GDM1 (cell line): ENCODE results near the gene ECD.
"Not testable (repeated sequence)": the region's sequence is repeated elsewhere in the genome, so short reads cannot be mapped to it uniquely, and the experiment has no call there.

Experiments
- DNase-seq: peaks from one replicate; lab custom pipeline; 2025; lab: John Stamatoyannopoulos, UW

Gene ECD

DNA sequence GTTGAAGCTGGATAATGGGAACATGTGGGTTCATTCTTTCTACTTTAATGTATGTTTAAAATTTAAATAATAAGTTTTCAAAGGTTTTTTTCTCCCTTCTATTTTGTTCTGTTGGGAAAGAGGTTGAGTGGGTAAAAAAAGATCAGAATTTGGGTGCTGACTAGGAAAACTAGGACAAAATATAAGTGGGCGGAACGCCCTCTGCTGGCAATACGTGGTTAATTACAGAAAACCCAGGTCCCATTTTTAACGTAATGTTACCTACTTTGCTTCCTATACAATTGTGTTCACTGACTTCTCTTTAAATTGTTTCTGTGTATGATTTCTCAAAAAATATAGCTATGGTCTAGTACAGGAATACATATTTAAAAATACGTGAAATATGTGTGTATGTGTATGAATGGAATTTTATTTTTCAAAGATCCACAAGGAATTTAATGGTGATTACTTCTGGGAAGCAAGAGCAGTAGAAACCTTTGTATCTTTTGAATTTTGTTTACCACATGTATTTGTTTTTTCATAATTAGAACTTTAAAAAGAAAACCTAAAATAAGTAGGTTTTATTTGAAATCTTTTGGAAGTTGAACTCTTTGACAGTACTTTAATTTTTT lies 8.7 kb downstream of the ECD start:
- peak; percentile 19 for DNase-seq

DNA sequence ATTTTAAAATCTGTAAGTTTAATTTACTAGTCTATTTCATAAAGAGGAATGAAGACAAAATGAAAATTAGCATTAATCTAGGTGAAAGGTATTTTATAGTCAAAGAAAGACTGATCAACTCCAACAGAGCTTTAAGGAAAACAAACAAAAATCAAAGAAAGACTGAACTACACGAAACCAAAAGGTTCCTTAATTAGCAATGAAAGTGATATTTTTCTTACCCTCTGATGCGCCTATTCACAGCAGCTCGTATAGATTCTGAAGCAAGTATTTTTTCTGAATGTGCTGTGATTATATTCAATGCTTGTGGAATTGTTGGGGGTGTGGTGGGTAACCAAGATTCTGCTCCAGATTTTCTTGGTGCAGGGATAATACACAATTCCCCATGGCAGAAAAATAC lies 11.8 kb downstream of the ECD start:
- DNase-seq, result no peak

DNA sequence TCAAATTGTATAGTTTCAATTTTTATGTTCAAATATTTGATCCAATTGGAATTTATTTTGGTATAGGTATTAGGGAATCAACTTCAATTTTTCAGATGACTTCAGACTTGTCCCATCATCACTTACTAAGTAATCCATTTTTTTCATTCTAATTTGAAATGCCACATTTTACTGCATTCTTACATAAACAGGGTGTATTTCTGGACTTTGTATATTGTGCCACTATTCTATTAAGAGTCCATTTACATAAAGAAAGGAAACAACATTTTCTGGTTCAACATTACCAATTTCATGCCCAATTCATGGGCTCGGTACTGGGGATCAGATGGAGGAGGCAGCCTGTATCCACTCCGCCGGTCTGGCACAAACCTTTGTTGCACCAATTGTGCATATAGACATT lies 15.8 kb downstream of the ECD start:
- no peak for DNase-seq

- DNase-seq, result not testable (repeated sequence)
Measured at GRCh38 chr10:73150633-73151413, 17.0 kb downstream of the ECD start.

DNA sequence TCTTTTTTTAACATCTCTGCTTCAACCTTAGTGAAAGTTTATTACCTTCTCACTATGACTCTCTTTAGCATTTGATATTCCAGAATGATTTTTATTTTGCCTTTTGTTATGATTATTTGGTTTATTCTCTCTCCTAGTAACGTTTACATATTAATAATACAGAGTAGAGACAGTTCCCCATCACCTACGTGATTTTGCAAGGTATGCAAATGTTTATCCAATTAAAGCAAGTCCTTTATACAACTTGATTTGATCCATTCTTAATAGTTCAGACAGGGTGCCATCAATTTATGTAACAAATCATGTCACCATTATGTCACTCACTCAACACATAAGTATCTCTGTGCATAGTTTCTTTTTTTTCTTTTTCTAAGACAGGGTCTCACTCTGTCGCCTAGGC lies 26.2 kb downstream of the ECD start:
- DNase-seq, result no peak

DNA sequence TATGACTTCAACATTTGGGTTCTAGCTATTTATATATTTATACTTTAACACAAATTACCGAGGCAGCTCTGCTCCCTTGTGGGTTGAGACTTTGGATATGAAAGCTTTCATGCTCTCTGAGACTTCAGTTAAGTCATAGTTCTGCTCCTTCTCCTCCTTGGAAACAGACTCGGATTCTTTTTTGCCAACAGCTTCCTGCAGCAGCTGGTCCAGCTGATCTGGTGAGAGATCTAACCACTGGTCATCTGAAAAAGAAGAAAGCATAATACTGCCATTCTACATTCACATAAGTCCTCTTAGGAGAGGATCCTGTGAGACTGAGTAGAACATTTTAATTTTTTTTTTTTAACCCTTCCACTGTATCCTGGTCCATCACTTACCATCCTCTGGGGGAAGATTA lies 28.6 kb downstream of the ECD start:
- DNase-seq, result no peak

- no peak for DNase-seq
Measured at GRCh38 chr10:73136627-73137026, 31.2 kb downstream of the ECD start.

GRCh38 chr10:73134727-73135126 lies 33.1 kb downstream of the ECD start:
- no peak for DNase-seq

GRCh38 chr10:73131913-73132686 lies 35.7 kb downstream of the ECD start:
- no peak for DNase-seq

DNA sequence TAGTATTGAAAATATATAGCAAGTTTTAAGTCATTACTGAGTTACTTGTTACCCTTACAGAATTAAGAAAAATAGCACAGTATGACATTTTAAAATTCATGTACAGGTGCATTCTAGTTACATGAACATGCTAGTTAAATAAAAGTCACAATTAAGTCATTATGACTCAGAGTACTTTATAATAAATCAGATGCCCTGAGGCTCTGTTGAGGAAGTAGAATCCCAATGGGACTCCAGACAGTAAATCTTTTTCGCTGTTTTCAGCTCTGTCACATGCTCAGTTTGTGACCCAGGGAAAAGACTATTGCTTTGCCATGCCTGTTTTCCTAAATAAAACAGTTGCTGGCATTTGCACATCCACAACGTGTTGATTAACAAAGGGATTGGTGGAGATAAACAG lies 36.5 kb downstream of the ECD start:
- DNase-seq, result no peak

DNA sequence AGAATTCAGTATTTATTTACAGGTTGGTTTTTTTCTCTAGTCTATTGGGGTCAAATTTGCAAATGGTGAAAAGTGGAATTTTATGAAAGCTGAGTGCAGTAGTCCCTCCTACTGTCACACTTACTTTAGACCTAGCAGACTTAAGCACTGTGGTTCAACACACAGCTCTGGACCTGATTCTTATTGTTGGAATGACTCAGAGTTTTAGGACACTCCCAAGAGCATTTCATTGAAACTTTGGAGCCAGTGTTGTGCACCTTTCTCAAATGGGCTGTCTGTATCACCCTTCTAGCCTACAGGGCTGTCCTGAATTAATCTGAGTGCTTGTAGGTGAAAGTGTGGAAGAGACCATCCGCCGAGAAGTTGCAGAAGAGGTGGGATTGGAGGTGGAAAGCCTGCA lies 41.5 kb downstream of the ECD start:
- DNase-seq, result no peak

DNA sequence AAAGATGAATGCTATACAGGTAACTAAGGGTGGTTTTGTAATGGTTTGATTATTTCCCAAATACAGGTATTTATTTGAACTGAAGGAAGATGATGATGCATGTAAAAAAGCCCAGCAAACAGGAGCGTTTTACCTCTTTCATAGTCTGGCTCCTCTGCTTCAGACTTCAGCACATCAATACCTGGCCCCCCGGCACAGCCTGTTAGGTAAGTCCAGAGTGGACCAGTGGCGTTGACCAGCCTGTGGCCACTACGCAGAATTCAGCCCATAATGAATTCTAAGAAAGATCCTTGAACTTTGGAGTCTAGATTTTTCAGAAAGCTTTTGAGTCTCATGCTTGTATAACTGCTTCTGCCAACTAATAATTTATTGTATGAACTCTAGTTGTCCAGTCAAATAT lies 47.9 kb downstream of the ECD start:
- DNase-seq, result no peak

GRCh38 chr10:73119457-73119856 lies 48.4 kb downstream of the ECD start:
- no peak for DNase-seq

DNA sequence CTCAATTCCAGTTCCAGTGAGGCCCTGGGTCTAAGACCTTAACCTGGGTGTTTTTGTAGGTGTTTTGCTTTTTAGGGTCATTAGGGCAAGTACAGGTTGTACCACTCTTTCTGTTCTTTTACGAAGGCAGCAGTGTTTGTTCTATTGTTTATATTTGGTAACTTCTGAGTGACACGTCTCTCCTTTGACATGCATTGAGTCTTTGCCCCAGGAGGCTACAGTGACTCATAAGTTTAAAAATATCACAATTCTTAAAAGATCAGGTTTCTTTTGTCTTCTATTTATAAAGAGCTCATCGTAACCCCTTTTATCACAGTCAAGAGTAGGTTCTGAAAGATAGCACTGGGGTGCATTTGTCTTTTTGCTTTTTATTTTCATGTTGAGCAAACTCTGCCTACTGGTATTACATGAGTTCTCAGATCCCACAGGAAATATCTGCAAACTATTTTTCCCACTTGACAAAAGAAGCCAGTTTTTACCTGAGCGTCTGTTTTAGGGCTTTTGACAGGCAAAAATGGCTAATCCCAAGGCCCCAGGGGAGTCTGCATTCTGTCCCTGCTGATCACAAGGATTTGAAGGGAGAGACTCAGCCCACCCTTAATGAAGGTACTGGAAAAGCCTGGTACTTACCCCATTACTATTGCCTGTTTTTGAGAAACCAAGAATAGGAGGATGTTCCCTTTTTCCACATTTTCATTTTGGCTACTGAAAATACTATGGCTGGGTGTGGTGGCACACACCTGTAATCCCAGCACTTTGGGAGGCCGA lies 49.6 kb downstream of the ECD start:
- no peak for DNase-seq

DNA sequence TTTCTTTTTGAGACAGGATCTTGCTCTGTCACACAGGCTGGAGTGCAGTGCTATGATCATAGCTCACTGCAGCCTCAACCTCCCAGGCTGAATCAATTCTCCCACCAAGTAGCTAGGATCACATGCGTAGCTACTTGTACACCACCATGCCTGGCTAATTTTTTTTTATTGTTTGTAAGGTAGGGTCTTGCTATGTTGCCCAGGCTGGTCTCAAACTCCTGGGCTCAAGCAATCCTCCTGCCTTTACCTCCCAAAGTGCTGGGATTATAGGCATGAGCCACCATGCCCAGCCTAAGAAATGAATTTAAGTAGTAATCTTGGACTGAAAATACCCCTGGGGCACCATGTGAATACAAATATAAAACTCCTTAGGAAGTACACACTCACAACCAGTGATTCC lies 51.8 kb downstream of the ECD start:
- DNase-seq, result no peak

DNA sequence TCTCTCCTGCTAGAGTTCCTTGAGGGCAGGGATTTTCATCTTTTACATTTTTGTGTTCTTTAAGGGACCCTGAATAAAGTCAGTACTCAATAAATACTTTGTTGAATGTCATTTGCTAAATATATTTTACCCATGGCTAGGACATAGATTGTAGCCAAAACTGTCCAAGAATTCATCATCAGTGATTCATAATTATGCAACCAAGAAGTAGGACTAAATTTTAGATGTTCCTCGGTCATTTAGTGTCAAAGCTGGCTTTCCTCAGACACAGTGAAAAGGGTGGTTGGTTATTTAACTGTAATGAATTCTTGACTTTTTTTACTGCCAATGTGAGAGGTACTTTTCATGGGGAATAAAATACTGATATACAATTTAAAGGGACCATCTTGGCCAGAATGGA lies 54.3 kb downstream of the ECD start:
- no peak for DNase-seq

DNA sequence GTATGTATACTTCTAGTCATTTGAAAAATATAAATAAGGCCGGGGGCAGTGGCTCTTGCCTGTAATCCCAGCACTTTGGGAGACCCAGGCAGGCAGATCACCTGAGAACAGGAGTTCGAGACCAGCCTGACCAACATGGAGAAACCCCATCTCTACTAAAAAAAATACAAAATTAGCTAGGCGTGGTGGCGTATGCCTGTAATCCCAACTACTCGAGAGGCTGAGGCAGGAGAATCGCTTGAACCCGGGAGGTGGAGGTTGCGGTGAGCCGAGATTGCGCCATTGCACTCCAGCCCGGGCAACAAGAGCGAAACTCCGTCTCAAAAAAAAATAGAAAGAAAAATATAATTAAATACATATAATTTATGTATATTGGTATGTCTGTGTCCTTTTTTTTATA lies 55.8 kb downstream of the ECD start:
- not testable (repeated sequence) for DNase-seq

- DNase-seq, result peak; percentile 79
Measured at GRCh38 chr10:73110345-73110849, 57.4 kb downstream of the ECD start, which contains the start of gene NUDT13. NUDT13 (plus strand) TSS chr10:73110455; CDS start chr10:73114366, 3,911 bp downstream.

DNA sequence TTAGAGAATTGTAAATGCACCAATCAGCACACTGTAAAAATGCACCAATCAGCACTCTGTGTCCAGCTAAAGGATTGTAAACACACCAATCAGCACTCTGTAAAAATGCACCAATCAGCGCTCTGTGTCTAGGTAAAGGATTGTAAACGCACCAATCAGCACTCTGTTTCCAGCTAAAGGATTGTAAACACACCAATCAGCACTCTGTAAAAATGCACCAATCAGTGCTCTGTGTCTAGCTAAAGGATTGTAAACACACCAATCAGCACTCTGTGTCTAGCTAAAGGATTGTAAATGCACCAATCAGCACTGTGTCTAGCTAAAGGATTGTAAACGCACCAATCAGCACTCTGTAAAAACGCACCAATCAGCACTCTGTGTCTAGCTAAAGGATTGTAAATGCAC lies 58.6 kb downstream of the ECD start:
- not testable (repeated sequence) for DNase-seq

DNA sequence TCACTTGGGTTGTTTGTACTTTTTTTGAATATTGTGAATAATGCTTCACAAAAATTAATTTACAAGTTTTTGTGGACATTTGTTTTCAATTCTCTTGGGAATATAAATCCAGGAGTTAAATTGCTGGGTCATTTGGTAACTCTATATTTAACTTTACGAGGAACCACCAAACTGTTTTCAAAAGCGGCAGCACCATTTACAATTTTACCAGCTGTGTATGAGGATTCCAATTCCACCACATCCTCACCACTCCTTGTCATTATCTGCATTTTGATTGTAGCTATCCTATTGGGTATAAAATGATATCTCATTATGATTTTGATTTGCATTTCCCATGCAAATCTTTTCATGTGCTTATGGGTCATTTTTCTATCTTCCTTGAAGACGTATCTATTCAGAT lies 61.5 kb downstream of the ECD start:
- no peak for DNase-seq

DNA sequence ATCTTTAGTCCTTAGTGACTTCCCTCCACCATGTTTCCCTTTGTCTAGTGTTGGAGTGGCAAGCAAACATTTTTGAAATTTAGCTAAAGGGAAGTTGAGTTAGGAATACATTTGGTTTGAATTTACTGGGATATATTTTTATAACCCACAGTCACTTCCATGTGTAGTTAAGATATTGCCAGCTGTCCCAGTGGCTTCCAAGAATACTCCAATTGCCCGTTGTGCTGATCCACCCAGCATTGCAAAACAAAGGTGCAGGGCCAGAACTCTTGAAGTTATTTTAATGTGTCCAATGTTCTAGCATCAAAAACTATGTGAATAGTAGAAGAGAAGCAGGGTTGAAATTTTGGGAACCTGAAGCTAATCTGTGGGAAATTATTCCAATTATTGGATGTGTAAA lies 68.7 kb downstream of the ECD start:
- DNase-seq, result no peak

DNA sequence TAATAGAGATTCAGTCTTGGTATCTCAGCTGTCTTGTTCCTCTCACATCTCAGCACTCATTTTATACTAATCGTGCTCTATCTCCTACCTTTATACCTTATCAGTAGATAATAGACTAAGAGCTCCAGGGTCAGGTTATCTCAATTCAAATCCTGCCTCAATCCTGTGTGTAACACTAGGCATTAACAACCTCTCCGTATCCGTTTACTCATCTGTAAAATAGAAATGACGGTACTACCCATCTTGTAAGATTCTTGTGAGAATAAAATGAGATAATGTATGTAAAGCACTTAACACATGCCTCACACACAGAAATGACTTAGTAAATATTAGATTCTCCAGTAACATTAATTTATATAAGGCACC lies 70.5 kb downstream of the ECD start:
- no peak for DNase-seq
